ENCODE measurements around the gene PABPN1L. TPM values are rescaled to one million over a fixed set of nuclear protein-coding genes. Genes with fewer than 3 reads are reported as not detected.
"Not testable (repeated sequence)": the region's sequence is repeated elsewhere in the genome, so short reads cannot be mapped to it uniquely, and the experiment has no call there.

Gene PABPN1L
- total RNA-seq, 2 experiments from 2014 or later: not detected

DNA sequence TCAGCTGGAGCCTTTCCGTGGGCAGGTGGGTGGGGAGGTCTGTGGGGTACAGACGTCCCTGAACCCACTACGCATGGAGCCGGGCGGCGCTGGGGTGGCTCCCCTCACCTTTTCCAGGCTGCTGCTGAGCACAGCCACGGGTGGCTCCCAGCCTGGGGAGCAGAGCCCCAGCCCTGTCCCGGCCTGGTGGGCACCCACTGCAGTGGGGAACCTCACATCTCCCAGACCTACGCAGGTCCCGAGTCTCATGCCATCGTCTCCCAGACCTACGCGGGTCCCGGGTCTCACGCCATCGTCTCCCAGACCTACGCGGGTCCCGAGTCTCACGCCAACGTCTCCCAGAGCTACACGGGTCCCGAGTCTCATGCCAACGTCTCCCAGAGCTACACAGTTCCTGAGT, 37.7 kb downstream of the PABPN1L start:
- Mint-ChIP-seq H3K27ac (no peak overlapping the region), H3K4me3 (no peak overlapping the region), H3K4me1 (no peaks in the 10 kb centered on the region), H3K36me3 (ENCODE audit: low read depth) (no peaks in the 10 kb centered on the region), H3K9me3 (no peaks in the 10 kb centered on the region), H3K27me3 (no peaks in the 10 kb centered on the region)
- ChIA-PET CTCF (interaction anchor here (0.6 kb wide), 1 partner anchor 1094 kb away, joined by 3 read pairs; no protein-coding TSS in a partner anchor), POLR2A (no interaction called here)
- no peak for DNase-seq

DNA sequence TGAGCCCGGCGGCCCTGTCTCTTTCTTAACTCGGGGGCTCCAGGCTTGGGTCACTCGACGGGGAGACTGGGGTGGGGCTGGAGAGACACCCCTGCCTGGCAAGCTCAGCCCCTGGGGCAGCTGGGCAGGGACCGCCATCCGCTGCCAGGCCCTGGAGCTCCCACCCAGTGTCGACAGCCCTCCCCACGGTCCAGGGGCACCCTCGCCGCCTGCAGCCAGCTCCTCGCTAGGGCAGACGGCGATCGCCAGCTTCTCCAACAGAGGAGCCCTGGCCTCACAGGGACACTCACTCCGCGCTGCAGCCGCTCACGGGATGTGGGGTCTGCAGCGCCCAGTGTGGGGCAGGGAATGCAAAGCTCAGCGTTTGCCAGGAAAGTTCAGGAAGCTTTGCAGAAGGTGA, 38.7 kb downstream of the PABPN1L start:
- CTCF ChIA-PET: interaction anchor here (0.9 to 1.0 kb wide), 3 partner anchors 11 to 30 kb away, joined by 3 read pairs; no protein-coding TSS in a partner anchor
- no peaks in the 10 kb centered on the region for H3K9me3 Mint-ChIP-seq

DNA sequence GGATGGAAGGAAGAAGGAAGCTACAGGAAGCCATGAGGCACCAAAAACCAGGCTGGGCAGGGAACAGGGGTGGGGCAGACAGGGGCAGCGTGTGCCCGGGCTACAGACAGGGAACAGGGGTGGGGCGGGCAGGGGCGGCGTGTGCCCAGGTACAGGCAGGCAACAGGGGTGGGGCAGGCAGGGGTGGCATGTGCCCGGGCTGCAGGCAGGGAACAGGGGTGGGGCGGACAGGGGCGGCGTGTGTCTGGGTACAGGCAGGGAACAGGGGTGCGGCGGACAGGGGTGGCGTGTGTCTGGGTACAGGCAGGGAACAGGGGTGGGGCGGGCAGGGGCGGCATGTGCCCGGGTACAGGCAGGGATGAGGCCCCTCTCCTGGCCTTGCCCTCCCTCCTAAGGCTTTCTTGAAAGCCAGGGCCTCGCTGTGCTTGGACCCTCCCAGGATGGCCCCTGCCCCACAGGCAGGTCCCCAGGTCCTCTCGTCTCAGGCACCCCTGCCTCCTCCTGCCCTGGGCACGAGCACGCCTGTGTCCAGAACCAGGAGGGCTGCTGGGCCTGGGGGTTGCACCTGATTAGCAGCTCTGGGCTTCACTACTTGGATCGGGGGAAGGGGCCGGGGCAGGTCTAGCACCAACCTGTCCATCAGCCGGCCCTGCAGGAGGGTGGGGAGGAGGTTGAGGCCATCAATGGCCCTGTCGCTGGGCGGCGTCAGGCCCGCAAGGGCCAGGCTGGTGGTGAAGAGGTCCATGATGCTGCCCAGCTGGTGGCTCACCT, 40.2 kb downstream of the PABPN1L start:
- CTCF ChIA-PET: interaction anchor here (0.6 kb wide), 1 partner anchor 153 kb away, joined by 4 read pairs; no protein-coding TSS in a partner anchor
- no peaks in the 10 kb centered on the region for H3K9me3 Mint-ChIP-seq
- DNase-seq: no peak
- POLR2A ChIA-PET: no interaction called here
- no peaks in the 10 kb centered on the region for H3K4me1 Mint-ChIP-seq
- H3K27ac Mint-ChIP-seq: no peak overlapping the region
- no peaks in the 10 kb centered on the region for H3K27me3 Mint-ChIP-seq
- H3K36me3 Mint-ChIP-seq (ENCODE audit: low read depth): no peaks in the 10 kb centered on the region
- H3K4me3 Mint-ChIP-seq: no peak overlapping the region

More for the DNA sequence above, 38.7 kb downstream of the PABPN1L start:
- Mint-ChIP-seq H3K27me3 (no peaks in the 10 kb centered on the region), H3K4me1 (no peaks in the 10 kb centered on the region), H3K27ac (no peak overlapping the region), H3K36me3 (ENCODE audit: low read depth) (no peaks in the 10 kb centered on the region), H3K4me3 (no peak overlapping the region)
- no peak for DNase-seq
- POLR2A ChIA-PET: no interaction called here

GRCh38 chr16:88825146-88825545, 41.3 kb downstream of the PABPN1L start:
- Mint-ChIP-seq H3K4me1 (no peaks in the 10 kb centered on the region), H3K27me3 (no peaks in the 10 kb centered on the region), H3K9me3 (no peaks in the 10 kb centered on the region), H3K27ac (no peak overlapping the region), H3K36me3 (ENCODE audit: low read depth) (no peaks in the 10 kb centered on the region), H3K4me3 (no peak overlapping the region)
- DNase-seq: no peak
- POLR2A ChIA-PET: no interaction called here
- CTCF ChIA-PET: no interaction called here

GRCh38 chr16:88824256-88825077, 42.0 kb downstream of the PABPN1L start:
- H3K4me1 Mint-ChIP-seq: no peaks in the 10 kb centered on the region
- ChIA-PET CTCF (no interaction called here), POLR2A (no interaction called here)
- H3K27ac Mint-ChIP-seq: no peak overlapping the region
- H3K4me3 Mint-ChIP-seq: no peak overlapping the region
- DNase-seq: no peak
- no peaks in the 10 kb centered on the region for H3K27me3 Mint-ChIP-seq
- no peaks in the 10 kb centered on the region for H3K36me3 Mint-ChIP-seq (ENCODE audit: low read depth)
- H3K9me3 Mint-ChIP-seq: no peaks in the 10 kb centered on the region

GRCh38 chr16:88823646-88824045, 42.8 kb downstream of the PABPN1L start:
- H3K9me3 Mint-ChIP-seq; H3K4me1 Mint-ChIP-seq; POLR2A ChIA-PET; H3K4me3 Mint-ChIP-seq; H3K36me3 Mint-ChIP-seq (ENCODE audit: low read depth); H3K27ac Mint-ChIP-seq; H3K27me3 Mint-ChIP-seq; DNase-seq; CTCF ChIA-PET: not testable (repeated sequence)

DNA sequence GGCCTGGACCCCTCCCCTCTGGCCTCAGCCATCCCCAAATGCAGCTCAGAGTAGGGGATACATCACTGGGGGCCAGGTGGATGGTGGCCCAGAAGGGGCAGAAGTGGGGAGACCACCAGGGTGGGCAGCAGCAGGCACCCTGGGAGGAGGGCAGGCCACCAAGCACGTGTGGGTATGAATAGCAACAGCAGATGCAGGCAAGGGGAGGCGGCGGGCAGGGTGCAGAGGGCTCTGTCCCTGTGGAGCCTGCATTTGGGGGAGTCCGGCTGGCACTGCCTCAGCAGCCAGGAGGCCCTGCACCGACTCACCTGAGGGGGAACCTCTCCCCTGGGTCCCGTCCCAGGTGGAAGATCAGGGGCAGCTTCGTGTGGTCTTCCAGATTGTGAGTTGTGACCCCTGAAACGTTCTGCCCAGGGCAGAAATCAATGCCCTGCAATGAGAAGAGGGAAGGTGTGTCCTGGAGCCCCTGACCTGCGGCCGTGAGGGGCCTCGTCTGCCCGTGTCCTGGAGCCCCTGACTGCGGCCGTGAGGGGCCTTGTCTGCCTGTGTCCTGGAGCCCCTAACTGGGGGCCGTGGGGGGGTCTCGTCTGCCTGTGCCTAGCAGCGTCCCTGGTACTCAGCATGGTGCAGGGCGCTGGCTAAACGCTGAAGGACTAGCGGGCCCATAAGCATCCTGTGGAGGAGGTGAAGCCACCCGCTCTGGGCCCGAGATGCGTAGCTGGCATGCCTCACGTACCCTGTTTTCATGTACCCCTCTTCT, 44.0 kb downstream of the PABPN1L start:
- Mint-ChIP-seq H3K4me1 (no peaks in the 10 kb centered on the region), H3K4me3 (no peak overlapping the region), H3K27ac (no peak overlapping the region), H3K27me3 (no peaks in the 10 kb centered on the region), H3K9me3 (no peaks in the 10 kb centered on the region), H3K36me3 (ENCODE audit: low read depth) (no peaks in the 10 kb centered on the region)
- POLR2A ChIA-PET: no interaction called here
- CTCF ChIA-PET: interaction anchor here (0.6 to 1.5 kb wide), 2 partner anchors 10 to 12 kb away, joined by 4 read pairs; partner anchors contain the start of gene APRT
- DNase-seq: no peak

GRCh38 chr16:88821168-88821850, 45.2 kb downstream of the PABPN1L start:
- no peak overlapping the region for H3K4me3 Mint-ChIP-seq
- H3K27me3 Mint-ChIP-seq: no peaks in the 10 kb centered on the region
- POLR2A ChIA-PET: interaction anchor here (0.7 kb wide), 1 partner anchor 230 kb away, joined by 3 read pairs; no protein-coding TSS in a partner anchor
- no peak for DNase-seq
- H3K9me3 Mint-ChIP-seq: no peaks in the 10 kb centered on the region
- H3K27ac Mint-ChIP-seq: no peak overlapping the region
- no peaks in the 10 kb centered on the region for H3K4me1 Mint-ChIP-seq
- H3K36me3 Mint-ChIP-seq (ENCODE audit: low read depth): no peaks in the 10 kb centered on the region
- CTCF ChIA-PET: interaction anchor here (1.5 kb wide), 1 partner anchor 9 kb away, joined by 4 read pairs; the partner anchor contains the start of gene APRT

- Mint-ChIP-seq H3K9me3 (no peaks in the 10 kb centered on the region), H3K36me3 (ENCODE audit: low read depth) (no peaks in the 10 kb centered on the region), H3K4me1 (no peaks in the 10 kb centered on the region), H3K27ac (no peak overlapping the region), H3K4me3 (no peak overlapping the region), H3K27me3 (no peaks in the 10 kb centered on the region)
- DNase-seq: no peak
- CTCF ChIA-PET: interaction anchor here (1.5 to 2.0 kb wide), 2 partner anchors 8 to 37 kb away, joined by 4 to 7 read pairs; partner anchors contain the start of genes APRT, GALNS and TRAPPC2L
- POLR2A ChIA-PET: interaction anchor here (0.7 kb wide), 1 partner anchor 231 kb away, joined by 3 read pairs; no protein-coding TSS in a partner anchor
Observed at GRCh38 chr16:88820385-88821025, 46.0 kb downstream of the PABPN1L start.

- Mint-ChIP-seq H3K27ac (no peak overlapping the region), H3K36me3 (ENCODE audit: low read depth) (no peaks in the 10 kb centered on the region), H3K4me1 (no peaks in the 10 kb centered on the region), H3K9me3 (no peaks in the 10 kb centered on the region), H3K4me3 (no peak overlapping the region), H3K27me3 (no peaks in the 10 kb centered on the region)
- no peak for DNase-seq
- ChIA-PET CTCF (interaction anchor here (1.1 to 2.0 kb wide), 2 partner anchors 10 to 38 kb away, joined by 3 to 7 read pairs; partner anchors contain the start of genes GALNS and TRAPPC2L), POLR2A (no interaction called here)
Observed at GRCh38 chr16:88819126-88819525, 47.3 kb downstream of the PABPN1L start.

DNA sequence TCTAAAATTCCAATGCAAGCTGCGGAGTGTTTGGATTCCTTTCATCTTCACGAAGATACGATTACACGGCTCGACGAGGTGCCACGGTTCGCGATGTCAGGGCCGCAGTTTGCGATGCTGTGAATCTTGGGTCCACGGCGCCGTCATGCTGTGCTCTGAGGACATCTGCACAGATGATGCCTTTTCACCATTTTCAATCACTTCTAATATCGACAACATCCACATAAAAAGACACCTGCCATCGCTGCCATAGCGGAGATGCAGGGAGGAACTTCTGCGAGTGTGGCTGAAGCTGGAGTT, 47.9 kb downstream of the PABPN1L start:
- Mint-ChIP-seq H3K9me3 (no peaks in the 10 kb centered on the region), H3K4me1 (no peaks in the 10 kb centered on the region), H3K27ac (no peak overlapping the region), H3K36me3 (ENCODE audit: low read depth) (no peaks in the 10 kb centered on the region), H3K4me3 (no peak overlapping the region), H3K27me3 (no peaks in the 10 kb centered on the region)
- ChIA-PET CTCF (interaction anchor here (1.1 kb wide), 1 partner anchor 9 kb away, joined by 3 read pairs; no protein-coding TSS in a partner anchor), POLR2A (no interaction called here)
- no peak for DNase-seq
